H1 (cell line): ENCODE data around the gene CCDC88C. TPM values are rescaled to one million over a fixed set of nuclear protein-coding genes. Genes with fewer than 3 reads are reported as not detected.

ENCODE experiments used
- CTCF ChIA-PET: fragments of 300-600 bp; sonication (Branson Sonifier 250); formaldehyde crosslinking; loops from one replicate; lab custom pipeline; 2021; ENCODE audit not compliant: partially characterized antibody; lab: Charles Lee
- POLR2A ChIA-PET: fragments of 300-600 bp; sonication (Branson Sonifier 250); formaldehyde crosslinking; loops from one replicate; lab custom pipeline; 2021; ENCODE audit warnings: inconsistent platforms; ENCODE audit not compliant: partially characterized antibody; lab: Charles Lee
- DNase-seq, 2 experiments: peaks; one replicate each; pipeline versions ENCODE4 v3.0.0 to v3.0.0-alpha.2; 2010 to 2022; ENCODE audit warnings: low spot score in 2 of 2, low read depth in 1 of 2, mixed read lengths in 1 of 2
- FAIRE-seq: peaks from 2 replicates; lab custom pipeline; 2011; peaks lifted over from hg19 to GRCh38; lab: Jason Lieb, UNC
- H2AFZ ChIP-seq: 2 replicates; pipeline ENCODE4 v1.8.1; 2012; ENCODE audit warnings: low read length, inconsistent platforms
- H2AK5ac ChIP-seq: 2 replicates; pipeline ENCODE4 v1.6.1; 2013; ENCODE audit warnings: low read depth, low read length
- H2BK120ac ChIP-seq: replicated peaks from 2 replicates; pipeline ENCODE3; 2013; ENCODE audit warnings: low read depth, low read length, inconsistent platforms
- H2BK12ac ChIP-seq: 2 replicates; pipeline ENCODE4 v1.6.1; 2013; ENCODE audit warnings: low read depth, low read length
- H2BK15ac ChIP-seq: 2 replicates; pipeline ENCODE4 v1.6.1; 2013; ENCODE audit warnings: low read length
- H2BK20ac ChIP-seq: 2 replicates; pipeline ENCODE4 v1.6.1; 2013; ENCODE audit warnings: low read length
- H2BK5ac ChIP-seq: 2 replicates; pipeline ENCODE4 v1.6.1; 2013; ENCODE audit warnings: low read depth, low read length
- H3K14ac ChIP-seq: 2 replicates; pipeline ENCODE4 v1.6.1; 2013; ENCODE audit warnings: inconsistent platforms; ENCODE audit not compliant: insufficient read length
- H3K18ac ChIP-seq: 2 replicates; pipeline ENCODE4 v1.6.1; 2013; ENCODE audit warnings: low read length; ENCODE audit errors: extremely low read depth
- H3K23ac ChIP-seq: 2 replicates; pipeline ENCODE4 v1.6.1; 2013; ENCODE audit warnings: inconsistent platforms; ENCODE audit not compliant: insufficient read length
- H3K23me2 ChIP-seq: 2 replicates; pipeline ENCODE4 v1.6.1; 2013; ENCODE audit warnings: low read depth, low read length
- H3K27ac ChIP-seq: 2 replicates; pipeline ENCODE4 v1.6.1; 2011; ENCODE audit warnings: low read depth, low read length, inconsistent platforms
- H3K27me3 ChIP-seq, 4 experiments: replicated peaks in 1 of 4; 1 replicate in 1 of 4; 2 replicates in 3 of 4; pipeline versions ENCODE4 v1.6.1 to v1.8.1; 2011 to 2013; ENCODE audit warnings: low read length in 3 of 4, mild to moderate bottlenecking in 3 of 4, inconsistent platforms in 2 of 4, mixed read lengths in 2 of 4, moderate library complexity in 1 of 4; ENCODE audit not compliant: control insufficient read depth in 3 of 4, insufficient read depth in 3 of 4; ENCODE audit errors: extremely low read depth in 1 of 4
- H3K36me3 ChIP-seq, 4 experiments: 2 replicates each; pipeline versions ENCODE4 v1.6.1 to v1.8.1; 2011 to 2013; ENCODE audit warnings: mild to moderate bottlenecking in 4 of 4, low read length in 3 of 4, moderate library complexity in 2 of 4, control low read depth in 1 of 4, inconsistent platforms in 1 of 4; ENCODE audit not compliant: insufficient read depth in 4 of 4, control insufficient read depth in 2 of 4
- H3K4ac ChIP-seq: replicated peaks from 2 replicates; pipeline ENCODE3; 2013; ENCODE audit warnings: low read length, low read depth, mixed read lengths, inconsistent platforms; ENCODE audit not compliant: insufficient read length
- H3K4me1 ChIP-seq, 4 experiments: replicated peaks in 1 of 4; 1 replicate in 1 of 4; 2 replicates in 3 of 4; pipeline versions ENCODE4 v1.6.1 to v1.8.1; 2011 to 2013; ENCODE audit warnings: low read length in 3 of 4, inconsistent platforms in 2 of 4, mixed read lengths in 1 of 4; ENCODE audit not compliant: insufficient read depth in 4 of 4, control insufficient read depth in 3 of 4
- H3K4me2 ChIP-seq, 2 experiments: 2 replicates each; pipeline versions ENCODE4 v1.6.1 to v1.8.1; 2011 to 2013; ENCODE audit warnings: low read depth in 2 of 2, low read length in 2 of 2, control low read depth in 1 of 2, inconsistent platforms in 1 of 2, mild to moderate bottlenecking in 1 of 2; ENCODE audit not compliant: insufficient read depth in 1 of 2
- H3K4me3 ChIP-seq, 4 experiments: fragments of 200-600, 300-600 bp in 1 of 4; sonication (generic), shearing (Covaris generic), sonication (Bioruptor Twin) in 1 of 4; 2 replicates each; pipeline versions ENCODE4 v1.5.1 to v1.8.1; 2011 to 2016; ENCODE audit warnings: low read length in 4 of 4, low read depth in 3 of 4, control low read depth in 2 of 4, inconsistent platforms in 2 of 4, mild to moderate bottlenecking in 2 of 4, mixed read lengths in 1 of 4, moderate library complexity in 1 of 4; ENCODE audit not compliant: insufficient read depth in 2 of 4; ENCODE audit errors: extremely low read depth in 1 of 4
- H3K56ac ChIP-seq: replicated peaks from 2 replicates; pipeline ENCODE3; 2013; ENCODE audit warnings: low read depth, mild to moderate bottlenecking, mixed read lengths, low read length, inconsistent platforms; ENCODE audit not compliant: insufficient read length
- H3K79me1 ChIP-seq: 2 replicates; pipeline ENCODE4 v1.6.1; 2013; ENCODE audit warnings: low read depth, low read length, control low read depth
- H3K79me2 ChIP-seq, 2 experiments: 2 replicates each; pipeline versions ENCODE4 v1.6.1 to v1.8.1; 2012 to 2013; ENCODE audit warnings: low read length in 2 of 2, mild to moderate bottlenecking in 2 of 2, inconsistent platforms in 1 of 2; ENCODE audit not compliant: insufficient read depth in 2 of 2, control insufficient read depth in 1 of 2
- H3K9ac ChIP-seq, 4 experiments: replicated peaks in 1 of 4; 1 replicate in 1 of 4; 2 replicates in 3 of 4; pipeline versions ENCODE4 v1.6.1 to v1.8.1; 2011 to 2013; ENCODE audit warnings: low read depth in 3 of 4, low read length in 3 of 4, control low read depth in 2 of 4, mild to moderate bottlenecking in 2 of 4, moderate library complexity in 2 of 4, inconsistent platforms in 1 of 4; ENCODE audit errors: extremely low read depth in 1 of 4
- H3K9me3 ChIP-seq, 2 experiments: 2 replicates each; pipeline versions ENCODE4 v1.6.1 to v1.8.1; 2012 to 2013; ENCODE audit warnings: mild to moderate bottlenecking in 2 of 2, moderate library complexity in 2 of 2, control low read depth in 1 of 2, inconsistent platforms in 1 of 2, low read depth in 1 of 2, low read length in 1 of 2, mixed read lengths in 1 of 2; ENCODE audit not compliant: insufficient read depth in 2 of 2
- H4K20me1 ChIP-seq, 2 experiments: replicated peaks in 1 of 2; 2 replicates each; pipeline versions ENCODE3 to v1.8.1; 2011 to 2013; ENCODE audit warnings: inconsistent platforms in 2 of 2, low read length in 2 of 2, mild to moderate bottlenecking in 1 of 2; ENCODE audit not compliant: insufficient read depth in 2 of 2, control insufficient read depth in 1 of 2
- H4K5ac ChIP-seq: 2 replicates; pipeline ENCODE4 v1.6.1; 2013; ENCODE audit warnings: low read length, low read depth, mixed read lengths, inconsistent platforms; ENCODE audit not compliant: insufficient read length
- H4K8ac ChIP-seq: 2 replicates; pipeline ENCODE4 v1.8.0; 2013; ENCODE audit warnings: mild to moderate bottlenecking, moderate library complexity, low read length, inconsistent platforms; ENCODE audit not compliant: insufficient read depth; ENCODE audit errors: extremely low read depth
- H4K91ac ChIP-seq: replicated peaks from 2 replicates; pipeline ENCODE3; 2013; ENCODE audit warnings: low read length, mixed read lengths, inconsistent platforms; ENCODE audit not compliant: insufficient read length
- ASH2L ChIP-seq: fragments of 200-600, 300-600 bp; sonication (generic); IDR thresholded peaks from one replicate; pipeline ENCODE4 v1.7.1; 2017; ENCODE audit warnings: low read length
- BACH1 ChIP-seq: IDR thresholded peaks from 2 replicates; pipeline ENCODE4 v1.6.1; 2012; ENCODE audit warnings: low read length, improper control_type of control experiment
- BCL11A ChIP-seq, 2 experiments: IDR thresholded peaks; one replicate each; pipeline ENCODE4 v1.6.1; 2011; ENCODE audit warnings: low read depth in 2 of 2, low read length in 2 of 2, mild to moderate bottlenecking in 2 of 2
- CBX8 ChIP-seq: fragments of 300-800, 300-1000 bp; sonication (generic); IDR thresholded peaks from 2 replicates; pipeline ENCODE4 v1.7.1; 2016; ENCODE audit warnings: low read depth, low read length, borderline replicate concordance
- CTBP2 ChIP-seq: IDR thresholded peaks from 2 replicates; pipeline ENCODE4 v1.7.0; 2011; ENCODE audit warnings: borderline replicate concordance, mild to moderate bottlenecking, moderate library complexity, mixed read lengths, low read length; ENCODE audit not compliant: insufficient read depth, insufficient read length
- EP300 ChIP-seq, 2 experiments: IDR thresholded peaks; 1 replicate in 1 of 2; 2 replicates in 1 of 2; pipeline ENCODE4 v1.6.1; 2011 to 2012; ENCODE audit warnings: low read depth in 2 of 2, low read length in 2 of 2, mild to moderate bottlenecking in 2 of 2, borderline replicate concordance in 1 of 2, inconsistent platforms in 1 of 2, moderate library complexity in 1 of 2
- GTF2F1 ChIP-seq: IDR thresholded peaks from 2 replicates; pipeline ENCODE4 v1.6.1; 2012; ENCODE audit warnings: low read depth, low read length, improper control_type of control experiment, borderline replicate concordance
- HDAC2 ChIP-seq, 2 experiments: fragments of 300-600 bp in 1 of 2; sonication (generic) in 1 of 2; IDR thresholded peaks; 2 replicates each; pipeline ENCODE4 v1.6.1; 2011 to 2012; ENCODE audit warnings: low read depth in 2 of 2, low read length in 2 of 2, mild to moderate bottlenecking in 2 of 2, moderate library complexity in 2 of 2, borderline replicate concordance in 1 of 2, inconsistent platforms in 1 of 2
- HDAC6 ChIP-seq: IDR thresholded peaks from one replicate; pipeline ENCODE4 v1.7.1; 2012; ENCODE audit warnings: low read depth, mild to moderate bottlenecking, inconsistent platforms, low read length, moderate library complexity
- JUN ChIP-seq: IDR thresholded peaks from 2 replicates; pipeline ENCODE4 v1.6.1; 2011; ENCODE audit warnings: low read depth, mild to moderate bottlenecking, improper control_type of control experiment, low read length
- JUND ChIP-seq: IDR thresholded peaks from 2 replicates; pipeline ENCODE4 v1.6.1; 2011; ENCODE audit warnings: mild to moderate bottlenecking, improper control_type of control experiment, low read length
- KDM5A ChIP-seq: fragments of 200-600 bp; IDR thresholded peaks from 2 replicates; pipeline ENCODE4 v1.7.1; 2012; ENCODE audit warnings: mild to moderate bottlenecking, low read length, inconsistent platforms, mixed read lengths
- SIX5 ChIP-seq: IDR thresholded peaks from 2 replicates; pipeline ENCODE4 v1.6.1; 2011; ENCODE audit warnings: mild to moderate bottlenecking, low read depth, low read length
- SP1 ChIP-seq: IDR thresholded peaks from 2 replicates; pipeline ENCODE4 v1.6.1; 2011; ENCODE audit warnings: low read depth, low read length
- YY1 ChIP-seq: IDR thresholded peaks from 2 replicates; pipeline ENCODE4 v1.6.1; 2011; ENCODE audit warnings: low read depth, mild to moderate bottlenecking, low read length
- WGBS, 2 experiments: shearing (Covaris generic) in 1 of 2; methylation state at CpG; one replicate each; pipeline versions ENCODE4 v1.1.6 to v1.1.7; 2013 to 2015; ENCODE audit warnings: low lambda C conversion rate in 2 of 2, mixed read lengths in 2 of 2, inconsistent platforms in 1 of 2, low coverage in 1 of 2, missing lambda C conversion rate in 1 of 2; ENCODE audit not compliant: insufficient replicate concordance in 2 of 2, insufficient coverage in 1 of 2, insufficient read length in 1 of 2; ENCODE audit errors: extremely low coverage in 1 of 2, missing lambda C conversion rate in 1 of 2; 5-methylcytosine and 5-hydroxymethylcytosine counted together
- polyA plus RNA-seq, 7 experiments: library from polyadenylated mRNA; depleted of rRNA in 3 of 7; stranded (reverse) in 5 of 7; unstranded in 2 of 7; fragments of >200 nt in 5 of 7; fragments of 200-250 nt in 2 of 7; gene quantifications; 1 replicate in 5 of 7; 2 replicates in 1 of 7; 4 replicates in 1 of 7; pipeline versions ENCODE4 v1.2.1 to v1.2.3, GENCODE V29; 2011 to 2013; ENCODE audit warnings: missing spikeins in 2 of 7, mixed read lengths in 2 of 7
- total RNA-seq: library from RNA; stranded (reverse); fragmentation: NEBNext Ultra II Directional; extraction: Animal tissue kit (Norgen Biotek cat#: 25700); gene quantifications from 2 replicates; pipeline ENCODE4 v1.2.1, GENCODE V29; 2021

The CCDC88C gene
- total and polyA plus RNA-seq, 2 of the 8 experiments (the other 6 are each of a cell fraction or from before 2014, with no cell fraction given), result 10.3 to 57.7 TPM

DNA sequence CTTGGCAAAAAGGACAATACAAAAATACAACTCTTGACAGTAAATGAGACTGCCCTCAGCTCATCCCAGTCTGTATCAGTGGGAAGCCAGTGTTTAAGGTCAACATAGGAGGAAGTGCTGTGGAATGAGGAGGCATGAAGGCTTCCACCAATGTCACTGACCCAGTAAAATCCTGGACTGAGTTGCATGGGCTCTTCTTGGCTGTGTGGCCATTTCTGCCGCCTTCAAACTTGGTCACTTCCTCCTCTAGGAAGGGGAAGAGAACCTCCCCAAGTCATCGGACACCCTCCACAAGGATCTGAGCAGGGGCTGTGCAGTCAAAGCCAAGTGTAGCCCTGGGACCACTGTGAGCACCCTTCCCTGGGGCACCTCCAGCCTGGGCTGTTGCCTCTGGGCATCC, 185.0 kb downstream of the CCDC88C start:
- H4K8ac ChIP-seq, result peak overlapping the region; percentile 6; the same call in 1 of the 2 replicates
- no peaks in the 10 kb centered on the region for H3K79me2 ChIP-seq
- TF ChIP-seq CTBP2, result no peak
- TF ChIP-seq JUN, result no peak
- TF ChIP-seq ASH2L, result no peak
- no peak for TF ChIP-seq BACH1
- no peak for TF ChIP-seq HDAC6
- no peak for TF ChIP-seq JUND
- TF ChIP-seq EP300 (IDR thresholded peaks at IDR 0.05; ENCODE audit: borderline replicate concordance in 1 of 2, low read depth in 2 of 2, low read length in 2 of 2), result no peak
- TF ChIP-seq GTF2F1, result no peak
- TF ChIP-seq HDAC2 (IDR thresholded peaks at IDR 0.05; ENCODE audit: borderline replicate concordance in 1 of 2, low read depth in 2 of 2, low read length in 2 of 2), result no peak
- TF ChIP-seq KDM5A, result no peak
- TF ChIP-seq CBX8, result no peak
- no peak for TF ChIP-seq YY1
- TF ChIP-seq BCL11A (IDR thresholded peaks at IDR 0.05; ENCODE audit: low read depth in 2 of 2, low read length in 2 of 2), result no peak
- no peak for TF ChIP-seq SIX5
- TF ChIP-seq SP1, result no peak

More for the DNA sequence above, 185.0 kb downstream of the CCDC88C start:
- no peak overlapping the region for H3K14ac ChIP-seq
- no peak overlapping the region for H2AFZ ChIP-seq
- no peak for FAIRE-seq
- H4K5ac ChIP-seq, result no peak overlapping the region
- peaks cover 5 to 7% of the 10 kb centered on the region in 2 experiments; a peak in 3 of 4 replicates for H3K9me3 ChIP-seq
- H2BK15ac ChIP-seq, result no peak overlapping the region
- H3K4me3 ChIP-seq, result no peak overlapping the region
- POLR2A ChIA-PET, result no interaction called here
- H2BK120ac ChIP-seq, result no peak overlapping the region
- H3K4me1 ChIP-seq, result peaks cover 0 to 10% (median 6%) of the 10 kb centered on the region in 4 experiments; a peak in 6 of 7 replicates
- no peak overlapping the region for H4K91ac ChIP-seq
- WGBS, 2 experiments, result 79% methylated on average over 2 of the region's 2 CpGs; no CpG with 5 or more reads in 1 of the 2 experiments
- no peaks in the 10 kb centered on the region for H3K36me3 ChIP-seq
- no peak overlapping the region for H3K18ac ChIP-seq
- CTCF ChIA-PET, result no interaction called here
- H4K20me1 ChIP-seq, result no peaks in the 10 kb centered on the region
- H3K4ac ChIP-seq, result no peak overlapping the region
- H3K23me2 ChIP-seq, result no peaks in the 10 kb centered on the region
- H2BK12ac ChIP-seq, result no peak overlapping the region
- H2AK5ac ChIP-seq, result no peak overlapping the region
- no peak overlapping the region for H3K9ac ChIP-seq
- H3K4me2 ChIP-seq, result no peak overlapping the region
- no peak overlapping the region for H2BK5ac ChIP-seq
- H3K56ac ChIP-seq, result no peak overlapping the region
- no peak overlapping the region for H3K27ac ChIP-seq
- peaks cover 0 to 2% (median 0%) of the 10 kb centered on the region in 4 experiments; a peak in 1 of 7 replicates for H3K27me3 ChIP-seq
- no peak overlapping the region for H2BK20ac ChIP-seq
- H3K23ac ChIP-seq, result no peak overlapping the region
- no peak for DNase-seq
- H3K79me1 ChIP-seq, result no peaks in the 10 kb centered on the region
